A673 (cell line): Measurements from ENCODE around the gene FBXO15. TPM values are rescaled to one million over a fixed set of nuclear protein-coding genes. Genes with fewer than 3 reads are reported as not detected.

Experiments
- BruUV-seq: library from RNA; stranded (reverse); fragments of 400-500 nt; replicated peaks from 2 replicates; lab custom pipeline; 2021; lab: Mats Ljungman, UMichigan
- CTCF ChIA-PET: fragments of 300-600 bp; sonication (Branson Sonifier 250); formaldehyde crosslinking; loops from one replicate; lab custom pipeline; 2022; ENCODE audit warnings: antibody characterized with exemption; lab: Charles Lee
- POLR2A ChIA-PET: fragments of 300-600 bp; sonication (Branson Sonifier 250); formaldehyde crosslinking; loops from one replicate; lab custom pipeline; 2022; ENCODE audit warnings: antibody characterized with exemption; ENCODE audit not compliant: low non-redundant PET; lab: Charles Lee
- DNase-seq: peaks from one replicate; pipeline ENCODE4 v3.0.0-alpha.2; 2015; ENCODE audit warnings: low spot score
- H3K27ac ChIP-seq: fragments of 200-600 bp; sonication (generic); 2 replicates; pipeline ENCODE4 v1.5.1; 2016; ENCODE audit warnings: mixed run types, low read depth, mild to moderate bottlenecking, mixed read lengths, antibody characterized with exemption, low read length; ENCODE audit not compliant: poor library complexity, severe bottlenecking
- H3K27me3 ChIP-seq: fragments of 200-600 bp; sonication (generic); replicated peaks from 2 replicates; pipeline ENCODE4 v1.6.1; 2017; ENCODE audit warnings: mixed run types, low read depth, mild to moderate bottlenecking, mixed read lengths, antibody characterized with exemption, low read length; ENCODE audit not compliant: insufficient read depth, poor library complexity
- H3K36me3 ChIP-seq: fragments of 200-600 bp; sonication (generic); 2 replicates; pipeline ENCODE4 v1.6.1; 2016; ENCODE audit warnings: mixed run types, mild to moderate bottlenecking, mixed read lengths, antibody characterized with exemption, low read length; ENCODE audit not compliant: insufficient read depth, poor library complexity, severe bottlenecking
- H3K4me1 ChIP-seq: fragments of 200-600 bp; sonication (generic); 2 replicates; pipeline ENCODE4 v1.6.1; 2017; ENCODE audit warnings: mixed run types, mild to moderate bottlenecking, mixed read lengths, antibody characterized with exemption, low read length; ENCODE audit not compliant: insufficient read depth, poor library complexity, severe bottlenecking
- H3K4me3 ChIP-seq: fragments of 200-600 bp; sonication (generic); 2 replicates; pipeline ENCODE4 v1.5.1; 2016; ENCODE audit warnings: low read depth, mixed run types, mild to moderate bottlenecking, mixed read lengths, low read length; ENCODE audit not compliant: poor library complexity, severe bottlenecking
- H3K9me3 ChIP-seq: fragments of 200-600 bp; sonication (generic); 2 replicates; pipeline ENCODE4 v1.6.1; 2016; ENCODE audit warnings: mixed run types, low read depth, mild to moderate bottlenecking, mixed read lengths, antibody characterized with exemption, low read length; ENCODE audit not compliant: poor library complexity, severe bottlenecking
- EZH2 ChIP-seq: fragments of 200-600 bp; sonication (generic); IDR thresholded peaks from 2 replicates; pipeline ENCODE4 v1.6.1; 2017; ENCODE audit warnings: borderline replicate concordance, low read depth, mild to moderate bottlenecking, mixed read lengths, antibody characterized with exemption, low read length; ENCODE audit not compliant: poor library complexity, severe bottlenecking
- intact Hi-C: fragments of 100-400 bp; cut with micrococcal nuclease; formaldehyde crosslinking; loops from one replicate; pipeline ENCODE4 v1.10.0; 2022; ENCODE audit not compliant: unreplicated experiment
- total RNA-seq: library from RNA; stranded (reverse); gene quantifications from 2 replicates; pipeline ENCODE4 v1.2.3, GENCODE V29; 2021
- TF ChIP-seq, protein P1 (sequence below): fragments of 300-800, 200-600 bp; sonication (generic); conservative IDR thresholded peaks from 2 replicates; pipeline ENCODE4 v1.5.1; 2017; ENCODE audit warnings: low read depth, mild to moderate bottlenecking, antibody characterized with exemption, low read length, moderate library complexity, mixed read lengths

The FBXO15 gene
- total RNA-seq, 1 experiment from 2014 or later: 2.4 TPM

- CTCF ChIA-PET: no interaction called here
- Histone ChIP-seq H3K4me1 (no peaks in the 10 kb centered on the region), H3K4me3 (no peak overlapping the region), H3K36me3 (no peaks in the 10 kb centered on the region), H3K27me3 (peaks cover 14% of the 10 kb centered on the region), H3K9me3 (no peaks in the 10 kb centered on the region), H3K27ac (no peak overlapping the region)
- intact Hi-C loops: no loop called here
- BruUV-seq: no TSS peak
- no peak for TF ChIP-seq EZH2
- TF ChIP-seq, protein P1, sequence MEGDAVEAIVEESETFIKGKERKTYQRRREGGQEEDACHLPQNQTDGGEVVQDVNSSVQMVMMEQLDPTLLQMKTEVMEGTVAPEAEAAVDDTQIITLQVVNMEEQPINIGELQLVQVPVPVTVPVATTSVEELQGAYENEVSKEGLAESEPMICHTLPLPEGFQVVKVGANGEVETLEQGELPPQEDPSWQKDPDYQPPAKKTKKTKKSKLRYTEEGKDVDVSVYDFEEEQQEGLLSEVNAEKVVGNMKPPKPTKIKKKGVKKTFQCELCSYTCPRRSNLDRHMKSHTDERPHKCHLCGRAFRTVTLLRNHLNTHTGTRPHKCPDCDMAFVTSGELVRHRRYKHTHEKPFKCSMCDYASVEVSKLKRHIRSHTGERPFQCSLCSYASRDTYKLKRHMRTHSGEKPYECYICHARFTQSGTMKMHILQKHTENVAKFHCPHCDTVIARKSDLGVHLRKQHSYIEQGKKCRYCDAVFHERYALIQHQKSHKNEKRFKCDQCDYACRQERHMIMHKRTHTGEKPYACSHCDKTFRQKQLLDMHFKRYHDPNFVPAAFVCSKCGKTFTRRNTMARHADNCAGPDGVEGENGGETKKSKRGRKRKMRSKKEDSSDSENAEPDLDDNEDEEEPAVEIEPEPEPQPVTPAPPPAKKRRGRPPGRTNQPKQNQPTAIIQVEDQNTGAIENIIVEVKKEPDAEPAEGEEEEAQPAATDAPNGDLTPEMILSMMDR: no peak
- no peak for DNase-seq
- POLR2A ChIA-PET: no interaction called here
Measured at GRCh38 chr18:74182335-74182734, 34.7 kb upstream of the FBXO15 start.

DNA sequence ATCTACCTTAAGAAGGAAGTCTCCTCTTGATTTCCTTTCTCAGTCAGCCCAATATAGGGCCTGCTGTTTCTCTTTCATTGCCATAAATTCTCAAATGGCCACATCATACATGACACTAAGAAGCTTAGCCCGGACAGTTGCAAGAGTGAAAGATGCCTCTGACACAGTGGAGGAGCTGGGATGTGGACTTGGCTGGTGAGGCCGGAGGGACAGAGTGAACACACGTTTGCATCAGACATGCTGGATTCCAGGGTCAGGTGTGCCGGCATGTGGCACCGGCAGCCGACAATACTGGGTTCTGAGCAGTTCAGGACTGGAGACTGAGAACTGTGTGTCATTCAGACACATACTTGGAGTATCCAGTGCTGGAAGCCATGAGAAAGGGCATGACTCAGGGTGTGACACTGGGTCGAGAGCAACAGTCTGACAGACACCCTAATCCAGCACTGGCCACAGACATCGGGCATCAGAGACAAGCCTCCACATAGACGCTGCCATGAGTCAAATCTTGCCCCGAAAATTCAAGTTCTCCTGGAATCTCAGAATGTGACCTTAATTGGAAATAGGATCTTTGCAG lies 32.1 kb upstream of the FBXO15 start:
- no peaks in the 10 kb centered on the region for H3K9me3 ChIP-seq
- intact Hi-C loops: no loop called here
- no peak overlapping the region for H3K4me3 ChIP-seq
- no TSS peak for BruUV-seq
- POLR2A ChIA-PET: no interaction called here
- no peaks in the 10 kb centered on the region for H3K4me1 ChIP-seq
- peaks cover 14% of the 10 kb centered on the region for H3K27me3 ChIP-seq
- H3K27ac ChIP-seq: no peak overlapping the region
- TF ChIP-seq, protein P1: no peak
- TF ChIP-seq EZH2: no peak
- DNase-seq: no peak
- H3K36me3 ChIP-seq: no peaks in the 10 kb centered on the region
- CTCF ChIA-PET: no interaction called here

DNA sequence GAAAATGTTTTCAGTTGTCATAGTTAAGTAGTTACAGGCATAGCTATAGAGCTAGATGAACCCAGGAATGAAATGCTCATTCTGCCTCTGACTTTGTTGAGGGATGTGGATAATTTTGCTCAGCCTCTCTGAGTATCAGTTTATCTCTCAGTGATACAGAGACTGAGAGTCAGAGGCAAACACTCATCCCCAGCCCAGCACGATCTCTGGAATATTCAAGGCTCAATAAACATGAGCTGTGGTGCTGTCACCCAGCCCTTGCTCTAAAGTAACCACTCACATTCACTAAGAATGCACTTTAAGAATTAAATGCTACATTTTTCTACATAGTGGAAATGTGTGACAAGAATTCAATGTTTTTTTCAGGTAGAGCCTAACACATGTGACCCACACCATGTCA lies 31.2 kb upstream of the FBXO15 start:
- intact Hi-C loops: no loop called here
- Histone ChIP-seq H3K9me3 (no peaks in the 10 kb centered on the region), H3K4me3 (no peak overlapping the region), H3K36me3 (no peaks in the 10 kb centered on the region), H3K4me1 (no peaks in the 10 kb centered on the region), H3K27me3 (peaks cover 8% of the 10 kb centered on the region), H3K27ac (no peak overlapping the region)
- no peak for DNase-seq
- BruUV-seq: no TSS peak
- CTCF ChIA-PET: no interaction called here
- TF ChIP-seq, protein P1: no peak
- no peak for TF ChIP-seq EZH2
- POLR2A ChIA-PET: no interaction called here
